HUES48 (cell line): Measurements from ENCODE around the gene FSTL4.

Experiments
- H3K27ac ChIP-seq: one replicate; pipeline ENCODE4 v1.7.0; 2013; ENCODE audit warnings: low read depth, low read length, inconsistent platforms
- H3K27me3 ChIP-seq: 2 replicates; pipeline ENCODE4 v1.6.1; 2013; ENCODE audit warnings: mild to moderate bottlenecking, low read length; ENCODE audit not compliant: control insufficient read depth, insufficient read depth
- H3K36me3 ChIP-seq: 2 replicates; pipeline ENCODE4 v1.6.1; 2013; ENCODE audit warnings: low read length; ENCODE audit not compliant: control insufficient read depth, insufficient read depth
- H3K4me1 ChIP-seq: 2 replicates; pipeline ENCODE4 v1.6.1; 2013; ENCODE audit warnings: mild to moderate bottlenecking, low read length; ENCODE audit not compliant: control insufficient read depth, insufficient read depth
- H3K4me3 ChIP-seq: 2 replicates; pipeline ENCODE4 v1.5.1; 2013; ENCODE audit warnings: mild to moderate bottlenecking, low read depth, low read length
- H3K9ac ChIP-seq: 2 replicates; pipeline ENCODE4 v1.6.1; 2013; ENCODE audit warnings: mild to moderate bottlenecking, low read depth, low read length, moderate library complexity
- H3K9me3 ChIP-seq: 2 replicates; pipeline ENCODE4 v1.6.1; 2013; ENCODE audit warnings: low read length; ENCODE audit not compliant: control insufficient read depth, insufficient read depth

Gene FSTL4

GRCh38 chr5:133440467-133441115, 171.8 kb downstream of the FSTL4 start:
- no peaks in the 10 kb centered on the region for H3K4me1 ChIP-seq
- no peak overlapping the region for H3K9ac ChIP-seq
- no peak overlapping the region for H3K27ac ChIP-seq

DNA sequence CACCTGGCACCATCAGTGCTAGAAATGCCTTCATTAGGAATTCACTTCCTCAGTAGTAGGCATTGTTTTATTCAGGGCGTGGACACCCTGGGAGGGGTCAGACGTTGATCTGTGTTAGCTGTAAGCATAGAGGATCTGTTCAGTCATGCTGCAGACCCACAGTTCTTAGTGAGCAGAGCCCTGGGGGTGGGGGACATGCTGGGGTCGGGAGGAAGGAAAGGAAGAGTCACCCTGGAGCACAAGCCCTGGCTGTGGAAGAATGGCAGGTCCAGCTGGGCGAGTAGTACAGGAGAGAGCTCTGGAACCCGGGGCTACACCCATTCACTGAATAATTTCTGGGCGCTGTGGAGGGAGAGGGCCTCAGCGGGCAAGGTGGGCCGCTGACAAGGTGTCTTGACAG, 172.5 kb downstream of the FSTL4 start:
- Histone ChIP-seq H3K9ac (no peak overlapping the region), H3K4me1 (no peaks in the 10 kb centered on the region), H3K4me3 (no peak overlapping the region), H3K27me3 (no peaks in the 10 kb centered on the region), H3K36me3 (no peaks in the 10 kb centered on the region), H3K9me3 (no peaks in the 10 kb centered on the region), H3K27ac (no peak overlapping the region)

More at GRCh38 chr5:133440467-133441115, 171.8 kb downstream of the FSTL4 start:
- H3K27me3 ChIP-seq, result no peaks in the 10 kb centered on the region
- no peak overlapping the region for H3K4me3 ChIP-seq
- no peaks in the 10 kb centered on the region for H3K36me3 ChIP-seq
- H3K9me3 ChIP-seq, result no peaks in the 10 kb centered on the region

DNA sequence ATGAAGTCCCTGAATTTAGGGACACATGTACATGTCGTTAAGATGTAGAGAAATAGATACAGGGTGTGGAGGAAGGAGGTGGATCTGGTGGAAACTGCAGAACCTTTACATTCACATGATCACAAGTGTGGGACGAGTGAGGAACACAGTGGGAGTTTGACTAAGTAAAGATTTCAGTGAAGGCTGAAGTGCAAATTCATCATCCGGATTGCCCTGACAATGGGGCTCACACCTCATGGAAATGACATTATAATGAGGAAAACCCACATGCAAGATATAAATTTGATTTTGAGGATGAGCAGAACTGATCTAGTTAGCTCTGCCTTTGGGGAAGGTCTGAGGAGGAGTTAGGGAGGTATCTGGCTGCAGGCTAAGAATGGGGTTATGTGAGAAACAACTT, 173.9 kb downstream of the FSTL4 start:
- Histone ChIP-seq H3K4me1 (no peaks in the 10 kb centered on the region), H3K4me3 (no peak overlapping the region), H3K9ac (no peak overlapping the region), H3K36me3 (no peaks in the 10 kb centered on the region), H3K27ac (no peak overlapping the region), H3K27me3 (no peaks in the 10 kb centered on the region), H3K9me3 (no peaks in the 10 kb centered on the region)

- Histone ChIP-seq H3K9ac (no peak overlapping the region), H3K27me3 (no peaks in the 10 kb centered on the region), H3K27ac (no peak overlapping the region), H3K4me3 (no peak overlapping the region), H3K9me3 (no peaks in the 10 kb centered on the region), H3K36me3 (no peaks in the 10 kb centered on the region), H3K4me1 (no peaks in the 10 kb centered on the region)
These were observed 178.0 kb downstream of the FSTL4 start for GRCh38 chr5:133434336-133434735.

- Histone ChIP-seq H3K9me3 (no peaks in the 10 kb centered on the region), H3K27me3 (no peaks in the 10 kb centered on the region)
These were observed 178.7 kb downstream of the FSTL4 start for GRCh38 chr5:133433641-133434040.

DNA sequence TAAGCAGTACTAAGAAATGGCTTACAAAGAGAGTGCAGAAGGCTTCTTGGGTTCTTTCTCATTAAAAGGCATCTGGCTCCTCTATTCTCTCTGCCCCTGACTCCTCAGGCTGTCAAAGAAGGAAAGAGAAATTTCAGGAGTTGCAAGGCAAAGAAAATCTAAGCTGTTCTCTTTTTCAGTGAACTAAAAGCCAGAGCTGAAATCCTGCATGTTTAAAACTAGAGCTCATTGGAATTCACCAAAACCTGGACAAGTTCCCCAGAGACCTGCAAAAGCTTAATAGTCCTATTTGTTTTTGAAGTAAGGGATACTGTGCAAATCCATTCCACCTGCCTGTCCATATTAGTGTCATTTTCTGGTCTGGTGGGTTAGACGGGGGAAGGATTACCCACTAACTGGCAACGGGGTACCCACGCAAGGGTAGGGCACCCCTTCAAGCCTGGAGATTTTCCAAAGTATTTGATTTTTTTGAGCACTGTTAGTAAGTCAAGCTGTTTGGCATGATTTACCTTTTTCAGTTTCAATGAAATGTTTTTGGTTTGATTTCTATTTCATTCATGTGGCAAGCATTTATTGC, 179.3 kb downstream of the FSTL4 start:
- Histone ChIP-seq H3K36me3 (no peaks in the 10 kb centered on the region), H3K27me3 (no peaks in the 10 kb centered on the region), H3K27ac (no peak overlapping the region), H3K4me1 (no peaks in the 10 kb centered on the region), H3K9me3 (no peaks in the 10 kb centered on the region), H3K9ac (no peak overlapping the region), H3K4me3 (no peak overlapping the region)

More at GRCh38 chr5:133433641-133434040, 178.7 kb downstream of the FSTL4 start:
- no peaks in the 10 kb centered on the region for H3K36me3 ChIP-seq
- H3K4me1 ChIP-seq, result no peaks in the 10 kb centered on the region
- no peak overlapping the region for H3K4me3 ChIP-seq
- no peak overlapping the region for H3K9ac ChIP-seq
- H3K27ac ChIP-seq, result no peak overlapping the region

GRCh38 chr5:133431326-133431865, 180.9 kb downstream of the FSTL4 start:
- Histone ChIP-seq H3K9ac (no peak overlapping the region), H3K4me1 (peaks cover 3% of the 10 kb centered on the region; the same call in 1 of the 2 replicates), H3K9me3 (no peaks in the 10 kb centered on the region), H3K4me3 (no peak overlapping the region), H3K27me3 (no peaks in the 10 kb centered on the region), H3K36me3 (no peaks in the 10 kb centered on the region), H3K27ac (no peak overlapping the region)

DNA sequence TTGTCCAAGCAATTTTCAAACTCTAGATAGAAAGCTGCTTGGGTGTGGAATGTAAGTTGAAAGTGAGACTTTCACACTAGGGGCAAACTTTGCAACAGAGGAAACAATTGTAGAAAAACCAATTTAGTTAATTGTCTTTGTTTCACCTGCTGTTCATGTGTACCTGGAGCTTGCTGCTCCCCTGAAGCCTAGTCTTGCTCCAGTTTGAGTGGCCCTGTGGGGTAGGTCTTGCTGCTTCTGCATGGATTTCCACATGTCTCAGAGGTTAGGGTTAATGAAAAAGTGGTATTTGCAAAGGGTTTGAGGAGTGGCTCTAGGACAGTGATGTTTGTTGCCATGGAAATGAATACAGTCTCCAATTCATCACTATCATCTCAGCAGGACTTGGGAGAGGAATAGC, 182.2 kb downstream of the FSTL4 start:
- no peaks in the 10 kb centered on the region for H3K36me3 ChIP-seq
- H3K4me3 ChIP-seq, result no peak overlapping the region
- peaks cover 14% of the 10 kb centered on the region for H3K4me1 ChIP-seq
- no peak overlapping the region for H3K27ac ChIP-seq
- H3K27me3 ChIP-seq, result no peaks in the 10 kb centered on the region
- no peaks in the 10 kb centered on the region for H3K9me3 ChIP-seq
- H3K9ac ChIP-seq, result no peak overlapping the region

DNA sequence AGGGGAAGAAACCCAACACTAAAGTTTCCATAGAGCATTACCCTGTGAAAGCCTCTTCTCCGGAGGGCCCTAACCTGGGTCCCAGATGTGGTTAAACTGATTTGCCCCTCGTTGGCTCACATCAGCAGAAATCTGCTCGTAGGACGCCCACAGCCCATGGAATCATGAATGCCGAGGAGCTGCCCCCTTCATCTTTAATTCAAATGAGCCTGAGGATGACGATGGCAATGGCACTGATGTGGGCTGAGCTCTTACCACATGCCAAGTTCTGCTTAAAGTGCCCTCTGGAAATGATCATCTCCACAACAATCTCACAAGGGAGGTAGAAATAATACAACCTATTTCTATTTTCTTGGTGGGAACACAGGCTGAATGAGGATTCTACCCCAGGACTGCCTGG, 183.3 kb downstream of the FSTL4 start:
- peaks cover 22% of the 10 kb centered on the region for H3K4me1 ChIP-seq
- H3K4me3 ChIP-seq, result no peak overlapping the region
- H3K27ac ChIP-seq, result no peak overlapping the region
- no peaks in the 10 kb centered on the region for H3K36me3 ChIP-seq
- no peaks in the 10 kb centered on the region for H3K9me3 ChIP-seq
- no peak overlapping the region for H3K9ac ChIP-seq
- no peaks in the 10 kb centered on the region for H3K27me3 ChIP-seq

DNA sequence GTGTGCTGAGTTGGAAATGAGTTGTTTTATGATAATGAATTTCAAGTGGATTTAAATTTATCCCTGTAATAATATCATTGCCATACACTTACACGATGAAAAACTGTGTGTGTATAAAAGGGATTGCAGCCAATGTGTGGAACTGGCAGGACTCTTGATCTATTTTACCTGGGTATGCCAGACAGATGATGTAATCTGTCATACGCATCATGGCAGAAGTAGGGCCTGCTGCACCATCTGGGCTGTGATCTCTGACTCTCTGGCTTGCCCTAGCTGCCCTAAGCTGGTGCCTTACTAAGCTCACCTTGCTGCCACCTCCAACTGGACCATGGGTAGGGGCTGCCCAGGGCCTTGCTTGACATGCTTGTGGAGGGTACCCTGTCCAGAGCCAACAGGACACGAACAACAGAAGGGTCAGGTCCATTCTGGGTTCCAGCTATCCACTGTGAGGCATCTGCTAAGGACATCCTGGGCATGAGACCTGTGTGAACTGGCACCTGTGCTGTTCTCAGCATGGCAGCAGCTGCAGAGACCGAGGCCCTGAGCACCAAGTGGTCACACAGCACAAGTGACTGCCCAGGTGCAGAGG, 184.2 kb downstream of the FSTL4 start:
- H3K27me3 ChIP-seq, result peaks cover 6% of the 10 kb centered on the region
- no peaks in the 10 kb centered on the region for H3K9me3 ChIP-seq
- no peaks in the 10 kb centered on the region for H3K36me3 ChIP-seq
- no peak overlapping the region for H3K4me3 ChIP-seq
- peaks cover 24% of the 10 kb centered on the region for H3K4me1 ChIP-seq
- H3K27ac ChIP-seq, result no peak overlapping the region
- H3K9ac ChIP-seq, result no peak overlapping the region

DNA sequence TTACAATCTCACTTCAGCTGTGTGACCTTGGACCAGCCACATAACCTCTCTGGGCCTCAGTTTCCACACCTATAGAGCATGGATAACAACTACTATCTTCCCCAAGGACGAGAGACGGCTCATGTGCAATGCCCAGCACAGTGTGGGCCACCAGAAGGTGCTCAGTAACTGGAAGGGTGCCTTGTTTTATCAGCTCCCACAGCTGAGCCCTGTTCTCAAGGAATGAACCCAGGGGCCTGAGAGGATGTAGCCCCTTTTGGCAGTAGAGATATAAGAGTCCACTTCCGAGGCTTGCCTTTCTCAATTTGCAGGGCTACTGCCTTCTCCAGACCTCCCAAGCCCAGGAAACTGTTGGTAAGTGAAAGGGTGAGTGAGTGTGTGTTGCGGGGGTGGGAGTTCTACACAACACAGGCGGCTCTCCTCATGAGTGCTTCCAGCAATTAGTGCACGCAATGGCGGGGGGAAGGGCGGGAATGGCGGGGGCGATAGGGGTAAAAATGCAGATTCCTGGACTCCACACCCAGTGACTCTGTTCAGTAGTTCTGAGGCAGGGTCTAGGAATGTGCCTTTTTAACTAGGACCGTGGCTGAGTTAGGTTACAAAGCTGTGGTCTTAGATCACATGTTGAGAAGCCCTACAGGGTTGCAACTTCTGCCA, 185.1 kb downstream of the FSTL4 start:
- Histone ChIP-seq H3K4me3 (no peak overlapping the region), H3K9ac (no peak overlapping the region), H3K27ac (no peak overlapping the region), H3K27me3 (peaks cover 15% of the 10 kb centered on the region), H3K9me3 (no peaks in the 10 kb centered on the region), H3K4me1 (peaks cover 24% of the 10 kb centered on the region), H3K36me3 (no peaks in the 10 kb centered on the region)
